ENCODE measurements around the gene CLDN2. TPM values are rescaled to one million over a fixed set of nuclear protein-coding genes. Genes with fewer than 3 reads are reported as not detected.

CLDN2 gene
- total RNA-seq, 1 donor from 2014 or later: not detected

- DNase-seq: no peak
Observed at GRCh38 chrX:106917830-106918500, 2.2 kb upstream of the CLDN2 start.

GRCh38 chrX:106921637-106922036 lies 1.4 kb downstream of the CLDN2 start:
- TF ChIP-seq, protein P1, sequence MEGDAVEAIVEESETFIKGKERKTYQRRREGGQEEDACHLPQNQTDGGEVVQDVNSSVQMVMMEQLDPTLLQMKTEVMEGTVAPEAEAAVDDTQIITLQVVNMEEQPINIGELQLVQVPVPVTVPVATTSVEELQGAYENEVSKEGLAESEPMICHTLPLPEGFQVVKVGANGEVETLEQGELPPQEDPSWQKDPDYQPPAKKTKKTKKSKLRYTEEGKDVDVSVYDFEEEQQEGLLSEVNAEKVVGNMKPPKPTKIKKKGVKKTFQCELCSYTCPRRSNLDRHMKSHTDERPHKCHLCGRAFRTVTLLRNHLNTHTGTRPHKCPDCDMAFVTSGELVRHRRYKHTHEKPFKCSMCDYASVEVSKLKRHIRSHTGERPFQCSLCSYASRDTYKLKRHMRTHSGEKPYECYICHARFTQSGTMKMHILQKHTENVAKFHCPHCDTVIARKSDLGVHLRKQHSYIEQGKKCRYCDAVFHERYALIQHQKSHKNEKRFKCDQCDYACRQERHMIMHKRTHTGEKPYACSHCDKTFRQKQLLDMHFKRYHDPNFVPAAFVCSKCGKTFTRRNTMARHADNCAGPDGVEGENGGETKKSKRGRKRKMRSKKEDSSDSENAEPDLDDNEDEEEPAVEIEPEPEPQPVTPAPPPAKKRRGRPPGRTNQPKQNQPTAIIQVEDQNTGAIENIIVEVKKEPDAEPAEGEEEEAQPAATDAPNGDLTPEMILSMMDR (IDR thresholded peaks at IDR 0.05): no peak
- ChIA-PET POLR2A (no interaction called here), CTCF (no interaction called here)
- no peaks in the 10 kb centered on the region for H3K4me1 Mint-ChIP-seq
- no peaks in the 10 kb centered on the region for H3K9me3 Mint-ChIP-seq
- intact Hi-C loops (cut with micrococcal nuclease): no loop called here
- no peaks in the 10 kb centered on the region for H3K36me3 Mint-ChIP-seq (ENCODE audit: low read depth)
- DNase-seq: no peak
- no peak overlapping the region for H3K27ac Mint-ChIP-seq
- H3K27me3 Mint-ChIP-seq: peaks cover 5% of the 10 kb centered on the region
- H3K4me3 Mint-ChIP-seq: no peak overlapping the region
- no peak for ATAC-seq (ENCODE audit: low read depth)

More at GRCh38 chrX:106917830-106918500, 2.2 kb upstream of the CLDN2 start:
- H3K27me3 Mint-ChIP-seq: peaks cover 9% of the 10 kb centered on the region
- H3K27ac Mint-ChIP-seq: no peak overlapping the region
- no peak overlapping the region for H3K4me3 Mint-ChIP-seq
- H3K4me1 Mint-ChIP-seq: no peaks in the 10 kb centered on the region
- TF ChIP-seq, protein P1 (IDR thresholded peaks at IDR 0.05): no peak
- no peaks in the 10 kb centered on the region for H3K36me3 Mint-ChIP-seq (ENCODE audit: low read depth)
- ChIA-PET CTCF (no interaction called here), POLR2A (no interaction called here)
- intact Hi-C loops (cut with micrococcal nuclease): no loop called here
- ATAC-seq (ENCODE audit: low read depth): no peak
- H3K9me3 Mint-ChIP-seq: no peaks in the 10 kb centered on the region

DNA sequence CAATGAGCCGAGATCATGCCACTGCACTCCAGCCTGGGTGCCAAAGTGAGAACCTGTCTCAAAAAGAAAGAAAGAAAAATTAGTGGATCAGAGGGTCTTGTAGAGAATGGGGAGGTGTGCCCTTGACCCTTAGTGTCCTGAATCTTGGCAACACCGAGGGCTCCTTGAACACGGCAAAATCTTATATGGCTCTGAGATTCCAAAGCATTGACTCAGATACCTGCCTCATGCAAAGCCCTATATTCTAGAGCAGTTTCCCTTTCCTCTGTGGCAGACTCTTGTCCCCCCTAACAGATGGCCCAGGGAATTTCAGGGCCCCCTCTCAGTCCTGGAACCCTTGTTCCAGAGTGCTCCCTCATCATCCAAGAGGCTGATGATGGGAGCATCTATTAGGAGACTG lies 6.8 kb downstream of the CLDN2 start:
- TF ChIP-seq, protein P1 (IDR thresholded peaks at IDR 0.05): no peak
- DNase-seq: no peak
- Mint-ChIP-seq H3K27me3 (no peaks in the 10 kb centered on the region), H3K27ac (no peak overlapping the region), H3K36me3 (ENCODE audit: low read depth) (no peaks in the 10 kb centered on the region), H3K4me3 (no peak overlapping the region), H3K4me1 (no peaks in the 10 kb centered on the region), H3K9me3 (no peaks in the 10 kb centered on the region)
- intact Hi-C loops (cut with micrococcal nuclease): no loop called here
- ChIA-PET POLR2A (no interaction called here), CTCF (no interaction called here)
- no peak for ATAC-seq (ENCODE audit: low read depth)

- POLR2A ChIA-PET: no interaction called here
- CTCF ChIA-PET: no interaction called here
- no peaks in the 10 kb centered on the region for H3K9me3 Mint-ChIP-seq
- H3K27ac Mint-ChIP-seq: no peak overlapping the region
- intact Hi-C loops (cut with micrococcal nuclease): no loop called here
- H3K36me3 Mint-ChIP-seq (ENCODE audit: low read depth): no peaks in the 10 kb centered on the region
- ATAC-seq (ENCODE audit: low read depth) (no peak), DNase-seq (no peak)
- H3K4me3 Mint-ChIP-seq: no peak overlapping the region
- TF ChIP-seq, protein P1 (IDR thresholded peaks at IDR 0.05): no peak
- H3K27me3 Mint-ChIP-seq: no peaks in the 10 kb centered on the region
- H3K4me1 Mint-ChIP-seq: no peaks in the 10 kb centered on the region
Observed at GRCh38 chrX:106927700-106928099, 7.5 kb downstream of the CLDN2 start.

DNA sequence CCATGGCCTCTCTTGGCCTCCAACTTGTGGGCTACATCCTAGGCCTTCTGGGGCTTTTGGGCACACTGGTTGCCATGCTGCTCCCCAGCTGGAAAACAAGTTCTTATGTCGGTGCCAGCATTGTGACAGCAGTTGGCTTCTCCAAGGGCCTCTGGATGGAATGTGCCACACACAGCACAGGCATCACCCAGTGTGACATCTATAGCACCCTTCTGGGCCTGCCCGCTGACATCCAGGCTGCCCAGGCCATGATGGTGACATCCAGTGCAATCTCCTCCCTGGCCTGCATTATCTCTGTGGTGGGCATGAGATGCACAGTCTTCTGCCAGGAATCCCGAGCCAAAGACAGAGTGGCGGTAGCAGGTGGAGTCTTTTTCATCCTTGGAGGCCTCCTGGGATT lies 8.0 kb downstream of the CLDN2 start:
- no peak for ATAC-seq (ENCODE audit: low read depth)
- TF ChIP-seq, protein P1 (IDR thresholded peaks at IDR 0.05): no peak
- no peaks in the 10 kb centered on the region for H3K4me1 Mint-ChIP-seq

More for the DNA sequence above, 8.0 kb downstream of the CLDN2 start:
- Mint-ChIP-seq H3K27me3 (no peaks in the 10 kb centered on the region), H3K36me3 (ENCODE audit: low read depth) (no peaks in the 10 kb centered on the region), H3K4me3 (no peak overlapping the region), H3K9me3 (no peaks in the 10 kb centered on the region), H3K27ac (no peak overlapping the region)
- no peak for DNase-seq
- POLR2A ChIA-PET: no interaction called here
- CTCF ChIA-PET: no interaction called here
- intact Hi-C loops (cut with micrococcal nuclease): no loop called here
